ENCODE data around the gene COMMD3. TPM values are rescaled to one million over a fixed set of nuclear protein-coding genes. Genes with fewer than 3 reads are reported as not detected.

The COMMD3 gene
- polyA plus RNA-seq, 1 donor from 2014 or later = 272 TPM

DNA sequence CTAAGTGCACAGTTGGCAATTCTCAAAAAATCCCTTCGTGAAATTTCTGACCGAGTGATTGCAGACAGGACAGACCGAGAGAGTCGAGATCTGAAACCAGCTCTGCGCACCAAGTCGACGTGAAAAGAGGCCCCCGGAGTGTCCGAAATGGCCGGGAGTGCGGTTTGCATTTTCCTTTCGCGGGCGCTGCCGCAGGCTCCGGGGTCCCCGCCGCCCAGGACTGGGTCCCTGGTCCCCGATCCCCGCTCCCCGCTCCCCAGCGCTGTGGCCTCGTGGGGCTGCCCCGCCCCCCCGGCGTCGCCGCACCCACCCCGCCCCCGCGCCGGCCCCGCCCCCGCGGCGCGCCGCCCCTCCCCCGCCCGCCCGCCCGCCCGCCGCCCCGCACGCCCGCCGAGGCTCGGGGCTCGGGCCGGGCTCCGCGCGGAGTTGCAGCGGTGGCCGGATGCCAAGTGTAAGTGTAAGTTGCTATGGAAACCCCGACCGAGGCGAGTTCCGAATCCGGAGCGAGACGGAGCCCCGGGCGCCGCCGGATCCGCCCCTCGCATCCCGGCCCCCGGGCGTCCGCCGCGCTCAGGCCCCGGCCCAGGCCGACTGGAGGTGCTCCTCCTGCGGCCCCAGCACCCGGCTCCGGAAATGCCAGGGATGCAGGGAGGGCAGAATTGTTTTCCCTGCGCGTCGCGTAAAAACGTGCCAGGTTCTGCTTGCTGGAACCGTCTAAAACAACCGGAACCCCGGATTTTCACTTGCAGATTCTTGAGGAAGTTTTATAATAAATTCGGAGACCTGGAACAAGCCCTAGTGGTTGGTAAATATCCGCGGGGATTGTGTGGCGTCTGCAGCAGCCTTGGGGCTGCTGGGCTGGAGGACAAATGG, 9.3 kb downstream of the COMMD3 start:
- Histone ChIP-seq H3K27me3 (ENCODE audit: insufficient read depth, low read depth, low read length) (peaks cover 52% of the 10 kb centered on the region), H3K4me2 (ENCODE audit: low read length) (no peak overlapping the region), H3K9me2 (ENCODE audit: insufficient read depth, low read length) (no peaks in the 10 kb centered on the region), H3K9ac (ENCODE audit: low read length) (no peak overlapping the region), H2AFZ (ENCODE audit: low read depth, low read length) (no peak overlapping the region), H4K20me1 (ENCODE audit: insufficient read depth) (peaks cover 14% of the 10 kb centered on the region), H3F3A (ENCODE audit: insufficient read depth, low read length, poor library complexity, severe bottlenecking) (peaks cover 4% of the 10 kb centered on the region), H3K79me2 (replicated peaks; ENCODE audit: insufficient read depth, low read length) (peaks cover 38% of the 10 kb centered on the region), H3K36me3 (ENCODE audit: insufficient read depth, low read length) (peaks cover 21% of the 10 kb centered on the region), H3K27ac (ENCODE audit: low read length) (no peak overlapping the region), H3K4me3 (ENCODE audit: low read length) (peak overlapping the region; percentile 54), H3K9me3 (ENCODE audit: low read length) (no peaks in the 10 kb centered on the region)
- TF ChIP-seq, protein P1, sequence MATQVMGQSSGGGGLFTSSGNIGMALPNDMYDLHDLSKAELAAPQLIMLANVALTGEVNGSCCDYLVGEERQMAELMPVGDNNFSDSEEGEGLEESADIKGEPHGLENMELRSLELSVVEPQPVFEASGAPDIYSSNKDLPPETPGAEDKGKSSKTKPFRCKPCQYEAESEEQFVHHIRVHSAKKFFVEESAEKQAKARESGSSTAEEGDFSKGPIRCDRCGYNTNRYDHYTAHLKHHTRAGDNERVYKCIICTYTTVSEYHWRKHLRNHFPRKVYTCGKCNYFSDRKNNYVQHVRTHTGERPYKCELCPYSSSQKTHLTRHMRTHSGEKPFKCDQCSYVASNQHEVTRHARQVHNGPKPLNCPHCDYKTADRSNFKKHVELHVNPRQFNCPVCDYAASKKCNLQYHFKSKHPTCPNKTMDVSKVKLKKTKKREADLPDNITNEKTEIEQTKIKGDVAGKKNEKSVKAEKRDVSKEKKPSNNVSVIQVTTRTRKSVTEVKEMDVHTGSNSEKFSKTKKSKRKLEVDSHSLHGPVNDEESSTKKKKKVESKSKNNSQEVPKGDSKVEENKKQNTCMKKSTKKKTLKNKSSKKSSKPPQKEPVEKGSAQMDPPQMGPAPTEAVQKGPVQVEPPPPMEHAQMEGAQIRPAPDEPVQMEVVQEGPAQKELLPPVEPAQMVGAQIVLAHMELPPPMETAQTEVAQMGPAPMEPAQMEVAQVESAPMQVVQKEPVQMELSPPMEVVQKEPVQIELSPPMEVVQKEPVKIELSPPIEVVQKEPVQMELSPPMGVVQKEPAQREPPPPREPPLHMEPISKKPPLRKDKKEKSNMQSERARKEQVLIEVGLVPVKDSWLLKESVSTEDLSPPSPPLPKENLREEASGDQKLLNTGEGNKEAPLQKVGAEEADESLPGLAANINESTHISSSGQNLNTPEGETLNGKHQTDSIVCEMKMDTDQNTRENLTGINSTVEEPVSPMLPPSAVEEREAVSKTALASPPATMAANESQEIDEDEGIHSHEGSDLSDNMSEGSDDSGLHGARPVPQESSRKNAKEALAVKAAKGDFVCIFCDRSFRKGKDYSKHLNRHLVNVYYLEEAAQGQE (IDR thresholded peaks at IDR 0.05; ENCODE audit: borderline replicate concordance) = no peak
- TF ChIP-seq TAF1 (IDR thresholded peaks at IDR 0.05; ENCODE audit: low read depth) = no peak
- no peak for TF ChIP-seq RAD21 (conservative IDR thresholded peaks at IDR 0.05)
- no peak for TF ChIP-seq EP300 (conservative IDR thresholded peaks at IDR 0.05; ENCODE audit: poor library complexity, severe bottlenecking)
- no peak for TF ChIP-seq MXI1 (conservative IDR thresholded peaks at IDR 0.05; ENCODE audit: poor library complexity, severe bottlenecking)

DNA sequence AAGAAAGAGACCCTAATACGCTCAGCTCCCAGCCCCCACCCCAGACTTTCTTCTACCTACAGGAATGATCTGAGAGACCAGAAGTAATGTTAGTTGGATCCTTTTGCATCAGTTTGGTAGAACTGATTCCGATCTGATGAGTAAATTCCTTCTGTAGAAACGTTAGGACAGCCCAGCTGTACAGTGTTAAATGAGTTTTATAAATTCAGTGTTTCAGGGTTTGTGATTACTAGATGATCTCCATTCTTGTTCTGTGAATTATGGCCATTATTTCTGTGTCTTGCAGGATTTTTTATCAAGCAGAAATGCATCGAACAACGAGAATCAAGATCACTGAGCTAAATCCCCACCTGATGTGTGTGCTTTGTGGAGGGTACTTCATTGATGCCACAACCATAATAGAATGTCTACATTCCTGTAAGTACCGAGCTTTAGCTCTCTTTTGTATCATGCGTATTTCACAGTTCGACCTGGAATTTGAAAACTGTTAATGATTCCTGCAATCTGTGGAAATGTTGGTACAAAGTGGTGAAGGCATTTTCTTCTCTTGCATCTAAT, 10.0 kb downstream of the COMMD3 start:
- Histone ChIP-seq H3K27ac (ENCODE audit: low read length) (no peak overlapping the region), H3K79me2 (replicated peaks; ENCODE audit: insufficient read depth, low read length) (peaks cover 38% of the 10 kb centered on the region), H3K4me2 (ENCODE audit: low read length) (no peak overlapping the region), H2AFZ (ENCODE audit: low read depth, low read length) (no peak overlapping the region), H3K9me3 (ENCODE audit: low read length) (no peaks in the 10 kb centered on the region), H3K9me2 (ENCODE audit: insufficient read depth, low read length) (no peaks in the 10 kb centered on the region), H4K20me1 (ENCODE audit: insufficient read depth) (peaks cover 14% of the 10 kb centered on the region), H3K27me3 (ENCODE audit: insufficient read depth, low read depth, low read length) (peaks cover 51% of the 10 kb centered on the region), H3F3A (ENCODE audit: insufficient read depth, low read length, poor library complexity, severe bottlenecking) (peaks cover 4% of the 10 kb centered on the region), H3K9ac (ENCODE audit: low read length) (no peak overlapping the region), H3K36me3 (ENCODE audit: insufficient read depth, low read length) (peaks cover 21% of the 10 kb centered on the region), H3K4me3 (ENCODE audit: low read length) (peak overlapping the region; percentile 51)
- no peak for TF ChIP-seq SMC3 (conservative IDR thresholded peaks at IDR 0.05; ENCODE audit: poor library complexity)

DNA sequence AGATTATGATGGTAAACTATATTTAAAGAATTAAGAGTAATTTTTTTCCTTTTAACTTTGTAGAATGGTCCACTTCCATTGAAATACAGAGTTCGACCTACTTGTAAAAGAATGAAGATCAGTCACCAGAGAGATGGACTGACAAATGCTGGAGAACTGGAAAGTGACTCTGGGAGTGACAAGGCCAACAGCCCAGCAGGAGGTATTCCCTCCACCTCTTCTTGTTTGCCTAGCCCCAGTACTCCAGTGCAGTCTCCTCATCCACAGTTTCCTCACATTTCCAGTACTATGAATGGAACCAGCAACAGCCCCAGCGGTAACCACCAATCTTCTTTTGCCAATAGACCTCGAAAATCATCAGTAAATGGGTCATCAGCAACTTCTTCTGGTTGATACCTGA, 13.0 kb downstream of the COMMD3 start:
- no peak overlapping the region for H3K4me2 ChIP-seq (ENCODE audit: low read length)
- no peak for TF ChIP-seq EZH2 (IDR thresholded peaks at IDR 0.05; ENCODE audit: borderline replicate concordance, insufficient read depth, low read length, poor library complexity, severe bottlenecking)
- TF ChIP-seq, protein P1 (IDR thresholded peaks at IDR 0.05; ENCODE audit: borderline replicate concordance) = no peak
- no peak for TF ChIP-seq EP300 (conservative IDR thresholded peaks at IDR 0.05; ENCODE audit: poor library complexity, severe bottlenecking)
- TF ChIP-seq, protein P2, sequence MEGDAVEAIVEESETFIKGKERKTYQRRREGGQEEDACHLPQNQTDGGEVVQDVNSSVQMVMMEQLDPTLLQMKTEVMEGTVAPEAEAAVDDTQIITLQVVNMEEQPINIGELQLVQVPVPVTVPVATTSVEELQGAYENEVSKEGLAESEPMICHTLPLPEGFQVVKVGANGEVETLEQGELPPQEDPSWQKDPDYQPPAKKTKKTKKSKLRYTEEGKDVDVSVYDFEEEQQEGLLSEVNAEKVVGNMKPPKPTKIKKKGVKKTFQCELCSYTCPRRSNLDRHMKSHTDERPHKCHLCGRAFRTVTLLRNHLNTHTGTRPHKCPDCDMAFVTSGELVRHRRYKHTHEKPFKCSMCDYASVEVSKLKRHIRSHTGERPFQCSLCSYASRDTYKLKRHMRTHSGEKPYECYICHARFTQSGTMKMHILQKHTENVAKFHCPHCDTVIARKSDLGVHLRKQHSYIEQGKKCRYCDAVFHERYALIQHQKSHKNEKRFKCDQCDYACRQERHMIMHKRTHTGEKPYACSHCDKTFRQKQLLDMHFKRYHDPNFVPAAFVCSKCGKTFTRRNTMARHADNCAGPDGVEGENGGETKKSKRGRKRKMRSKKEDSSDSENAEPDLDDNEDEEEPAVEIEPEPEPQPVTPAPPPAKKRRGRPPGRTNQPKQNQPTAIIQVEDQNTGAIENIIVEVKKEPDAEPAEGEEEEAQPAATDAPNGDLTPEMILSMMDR (IDR thresholded peaks at IDR 0.05; ENCODE audit: poor library complexity, severe bottlenecking) = no peak
- TF ChIP-seq SMC3 (conservative IDR thresholded peaks at IDR 0.05; ENCODE audit: poor library complexity) = no peak
- no peak for TF ChIP-seq TAF1 (IDR thresholded peaks at IDR 0.05; ENCODE audit: low read depth)
- TF ChIP-seq POLR2AphosphoS5 (IDR thresholded peaks at IDR 0.05) = no peak
- no peak for TF ChIP-seq MXI1 (conservative IDR thresholded peaks at IDR 0.05; ENCODE audit: poor library complexity, severe bottlenecking)
- TF ChIP-seq RAD21 (conservative IDR thresholded peaks at IDR 0.05) = no peak
- peaks cover 55% of the 10 kb centered on the region for H3K27me3 ChIP-seq (ENCODE audit: insufficient read depth, low read depth, low read length)
- H3K9me2 ChIP-seq (ENCODE audit: insufficient read depth, low read length) = no peaks in the 10 kb centered on the region
- H3K79me2 ChIP-seq (replicated peaks; ENCODE audit: insufficient read depth, low read length) = peaks cover 18% of the 10 kb centered on the region
- no peak overlapping the region for H3K9ac ChIP-seq (ENCODE audit: low read length)
- H4K20me1 ChIP-seq (ENCODE audit: insufficient read depth) = peaks cover 11% of the 10 kb centered on the region
- no peak overlapping the region for H3K27ac ChIP-seq (ENCODE audit: low read length)
- peaks cover 26% of the 10 kb centered on the region for H3K36me3 ChIP-seq (ENCODE audit: insufficient read depth, low read length)
- H3K9me3 ChIP-seq (ENCODE audit: low read length) = peaks cover 9% of the 10 kb centered on the region
- H2AFZ ChIP-seq (ENCODE audit: low read depth, low read length) = no peak overlapping the region
- H3K4me3 ChIP-seq (ENCODE audit: low read length) = no peak overlapping the region
- H3F3A ChIP-seq (ENCODE audit: insufficient read depth, low read length, poor library complexity, severe bottlenecking) = peaks cover 4% of the 10 kb centered on the region

Measured in neural cell (in vitro differentiated cells).